Ovary (tissue), 9 donors: ENCODE measurements around the gene NUAK1. TPM values are rescaled to one million over a fixed set of nuclear protein-coding genes. Genes with fewer than 3 reads are reported as not detected.
"Not testable (repeated sequence)": the region's sequence is repeated elsewhere in the genome, so short reads cannot be mapped to it uniquely, and the experiment has no call there.

ENCODE experiments used
- DNase-seq, 5 donors: peaks; one replicate each; pipeline ENCODE4 v3.0.0-alpha.2; 2019 to 2020
- H3K27ac ChIP-seq, 2 donors: fragments of 200-600 bp; one replicate each; pipeline versions ENCODE4 v1.5.1 to v1.8.0; 2019 to 2022
- H3K27me3 ChIP-seq: fragments of 200-600 bp; one replicate; pipeline ENCODE4 v1.8.0; 2022
- H3K36me3 ChIP-seq: fragments of 200-600 bp; sonication (generic); one replicate; pipeline ENCODE4 v1.5.1; 2019
- H3K4me1 ChIP-seq: one replicate; pipeline ENCODE4 v1.8.1; 2013; ENCODE audit warnings: mild to moderate bottlenecking, moderate library complexity; ENCODE audit not compliant: insufficient read depth
- H3K4me3 ChIP-seq: fragments of 200-600 bp; sonication (generic); one replicate; pipeline ENCODE4 v1.5.1; 2017
- H3K9me3 ChIP-seq, 2 donors: fragments of 200-600 bp in 1 of 2; sonication (generic) in 1 of 2; one replicate each; pipeline versions ENCODE4 v1.5.1 to v1.8.1; 2013 to 2019; ENCODE audit warnings: mild to moderate bottlenecking in 1 of 2, moderate library complexity in 1 of 2
- CTCF ChIP-seq, 3 donors: fragments of 450-650 bp in 2 of 3; fragments of 200-600 bp in 1 of 3; IDR thresholded peaks; one replicate each; pipeline versions ENCODE4 v1.5.1 to v1.8.0; 2016 to 2022; ENCODE audit warnings: antibody characterized with exemption in 3 of 3, mild to moderate bottlenecking in 1 of 3
- EP300 ChIP-seq: sonication (generic); formaldehyde crosslinking; IDR thresholded peaks from one replicate; pipeline ENCODE4 v1.6.1; 2017; ENCODE audit warnings: antibody characterized with exemption
- POLR2A ChIP-seq: fragments of 450-650 bp; IDR thresholded peaks from one replicate; pipeline ENCODE4 v1.6.1; 2017; ENCODE audit warnings: antibody characterized with exemption, mild to moderate bottlenecking, moderate library complexity
- WGBS, 3 donors: extraction: QIAGEN DNeasy Blood & Tissue Kit in 1 of 3; methylation state at CpG; one replicate each; pipeline versions ENCODE4 v1.1.5 to v1.1.7; 2013 to 2017; 5-methylcytosine and 5-hydroxymethylcytosine counted together
- intact Hi-C, 4 donors: fragments of 100-400 bp; cut with DNase I; formaldehyde crosslinking; loops; one replicate each; pipeline versions ENCODE4 v1.11.0 to v1.15.1; 2022 to 2023
- polyA plus RNA-seq, 2 donors: library from polyadenylated mRNA; stranded (reverse); fragments of 200-250 nt in 1 of 2; fragments of 350-450 nt in 1 of 2; fragmentation: Illumina TruSeq in 1 of 2; extraction: RNeasy Lipid Tissue Mini Kit (QIAGEN cat#74804) in 1 of 2; gene quantifications; one replicate each; pipeline ENCODE4 v1.2.3, GENCODE V29; 2013 to 2014
- total RNA-seq, 7 donors: library from RNA; depleted of rRNA in 2 of 7; stranded (reverse); fragments of >200 nt in 2 of 7; fragmentation: NEBNext Ultra II Directional in 3 of 7; extraction: Animal tissue kit (Norgen Biotek cat#: 25700) in 3 of 7; gene quantifications; one replicate each; pipeline versions ENCODE4 v1.1.0 to v1.2.4, GENCODE V29; 2016 to 2023
- donor health status: DM: no; HTN: no; CAD: no; lungs with moderate emphysema.
- donor health status: DM: no; HTN: no; CAD: no.
- donor health status: Bipolar disorder and iron deficiency.
- donor health status: DM: yes; HTN: yes; CAD: no.
- donor health status: DM: no; HTN: no; CAD: no.
- donor health status: DM: yes; HTN: yes; CAD: no.

The NUAK1 gene
- total and polyA plus RNA-seq, 9 donors = 2.8 to 22.2 (median 12.0) TPM

GRCh38 chr12:106021516-106021915 is 117.2 kb downstream of the NUAK1 start:
- Histone ChIP-seq H3K27me3 (no peaks in the 10 kb centered on the region), H3K4me1 (no peaks in the 10 kb centered on the region), H3K9me3 (no peaks in the 10 kb centered on the region), H3K4me3 (no peak overlapping the region), H3K27ac (no peak overlapping the region), H3K36me3 (no peaks in the 10 kb centered on the region)
- no peak for TF ChIP-seq EP300
- no peak for TF ChIP-seq CTCF (IDR thresholded peaks at IDR 0.05)
- 37 to 54% (median 39%) methylated on average over 5 of the region's 5 CpGs for WGBS, 3 donors
- DNase-seq = no peak
- intact Hi-C loops = no loop called here

GRCh38 chr12:106020736-106021135 is 118.0 kb downstream of the NUAK1 start:
- Histone ChIP-seq H3K4me1 (no peaks in the 10 kb centered on the region), H3K4me3 (no peak overlapping the region), H3K27ac (no peak overlapping the region), H3K27me3 (no peaks in the 10 kb centered on the region), H3K36me3 (no peaks in the 10 kb centered on the region), H3K9me3 (no peaks in the 10 kb centered on the region)
- intact Hi-C loops = no loop called here
- WGBS, 3 donors = 57 to 73% (median 63%) methylated on average over 3 of the region's 3 CpGs
- TF ChIP-seq EP300 = no peak
- no peak for TF ChIP-seq POLR2A
- TF ChIP-seq CTCF (IDR thresholded peaks at IDR 0.05) = no peak
- no peak for DNase-seq

- TF ChIP-seq EP300 (no peak), POLR2A (no peak), CTCF (IDR thresholded peaks at IDR 0.05) (no peak)
- Histone ChIP-seq H3K27me3 (no peaks in the 10 kb centered on the region), H3K36me3 (no peaks in the 10 kb centered on the region), H3K9me3 (no peaks in the 10 kb centered on the region), H3K27ac (no peak overlapping the region), H3K4me3 (no peak overlapping the region), H3K4me1 (no peaks in the 10 kb centered on the region)
- DNase-seq = no peak
- intact Hi-C loops = no loop called here
- 90 to 94% (median 94%) methylated on average over 2 of the region's 2 CpGs for WGBS, 3 donors
Measured at GRCh38 chr12:106019144-106019543, 119.6 kb downstream of the NUAK1 start.

- 96 to 97% (median 96%) methylated on average over 1 of the region's 1 CpG for WGBS, 3 donors
Measured at GRCh38 chr12:106018286-106018685, 120.5 kb downstream of the NUAK1 start.

GRCh38 chr12:106016601-106017278 is 122.0 kb downstream of the NUAK1 start:
- H3K27me3 ChIP-seq, H3K9me3 ChIP-seq, H3K27ac ChIP-seq, H3K4me1 ChIP-seq, H3K4me3 ChIP-seq, intact Hi-C loops, H3K36me3 ChIP-seq, DNase-seq: not testable (repeated sequence)
- WGBS, 3 donors = 90 to 95% (median 92%) methylated on average over 7 of the region's 7 CpGs

More at GRCh38 chr12:106018286-106018685, 120.5 kb downstream of the NUAK1 start:
- Histone ChIP-seq H3K27ac (no peak overlapping the region), H3K36me3 (no peaks in the 10 kb centered on the region), H3K4me3 (no peak overlapping the region), H3K9me3 (no peaks in the 10 kb centered on the region), H3K27me3 (no peaks in the 10 kb centered on the region), H3K4me1 (no peaks in the 10 kb centered on the region)
- TF ChIP-seq EP300 (no peak), CTCF (IDR thresholded peaks at IDR 0.05) (no peak), POLR2A (no peak)
- DNase-seq = no peak
- intact Hi-C loops = no loop called here
